GM23338 (cell line): ENCODE data around the gene SANBR. TPM values are rescaled to one million over a fixed set of nuclear protein-coding genes. Genes with fewer than 3 reads are reported as not detected.
"Not testable (repeated sequence)": the region's sequence is repeated elsewhere in the genome, so short reads cannot be mapped to it uniquely, and the experiment has no call there.

Experiments used
- ATAC-seq: fragments of 200-7000 bp; cut with Tn5 transposase; 3 replicates; pipeline ENCODE4 v1.9.1; 2020
- DNase-seq: peaks from one replicate; pipeline ENCODE4 v3.0.0-alpha.2; 2015; ENCODE audit warnings: low spot score
- H2AFZ ChIP-seq: fragments of 200-600 bp; sonication (generic); 2 replicates; pipeline ENCODE4 v1.8.0; 2016; ENCODE audit warnings: antibody characterized with exemption, mild to moderate bottlenecking, moderate library complexity
- H3F3A ChIP-seq: fragments of 200-600 bp; sonication (generic); replicated peaks from 2 replicates; pipeline ENCODE4 v1.8.0; 2017; ENCODE audit warnings: antibody characterized with exemption, mixed run types, low read depth
- H3K27ac ChIP-seq: fragments of 200-600 bp; sonication (generic); 2 replicates; pipeline ENCODE4 v1.6.1; 2016; ENCODE audit warnings: low read depth
- H3K27me3 ChIP-seq: fragments of 200-600 bp; sonication (generic); 2 replicates; pipeline ENCODE4 v1.8.0; 2016; ENCODE audit warnings: mild to moderate bottlenecking, mixed run types, moderate library complexity; ENCODE audit not compliant: insufficient read depth
- H3K36me3 ChIP-seq: fragments of 200-600 bp; sonication (generic); 2 replicates; pipeline ENCODE4 v1.8.0; 2016; ENCODE audit warnings: mild to moderate bottlenecking; ENCODE audit not compliant: insufficient read depth
- H3K4me1 ChIP-seq: fragments of 200-600 bp; sonication (generic); 2 replicates; pipeline ENCODE4 v1.8.0; 2016; ENCODE audit warnings: mild to moderate bottlenecking, moderate library complexity; ENCODE audit not compliant: insufficient read depth
- H3K4me2 ChIP-seq: fragments of 200-600 bp; sonication (generic); 2 replicates; pipeline ENCODE4 v1.7.1; 2017; ENCODE audit warnings: mixed run types
- H3K4me3 ChIP-seq: fragments of 200-600 bp; sonication (generic); 2 replicates; pipeline ENCODE4 v1.6.1; 2016; ENCODE audit warnings: mixed run types
- H3K79me2 ChIP-seq: fragments of 200-600 bp; sonication (generic); replicated peaks from 2 replicates; pipeline ENCODE4 v1.8.0; 2017; ENCODE audit warnings: mild to moderate bottlenecking; ENCODE audit not compliant: insufficient read depth
- H3K9me2 ChIP-seq: fragments of 200-600 bp; sonication (generic); 2 replicates; pipeline ENCODE4 v1.8.0; 2017; ENCODE audit not compliant: insufficient read depth
- H4K20me1 ChIP-seq: fragments of 200-600 bp; sonication (generic); replicated peaks from 2 replicates; pipeline ENCODE4 v1.8.0; 2017; ENCODE audit warnings: mild to moderate bottlenecking; ENCODE audit not compliant: insufficient read depth
- H3K27ac Mint-ChIP-seq: 2 replicates; pipeline ENCODE4 v1.8.0; 2020; ENCODE audit warnings: inconsistent platforms, mild to moderate bottlenecking, moderate library complexity, mixed read lengths
- H3K27me3 Mint-ChIP-seq: 3 replicates; pipeline ENCODE4 v1.8.0; 2022; ENCODE audit warnings: low read depth, mild to moderate bottlenecking, moderate library complexity, mixed read lengths, inconsistent platforms; ENCODE audit not compliant: insufficient read depth, poor library complexity
- H3K36me3 Mint-ChIP-seq: 3 replicates; pipeline ENCODE4 v1.8.0; 2021; ENCODE audit warnings: low read depth, mild to moderate bottlenecking, inconsistent platforms, moderate library complexity, mixed read lengths
- H3K4me1 Mint-ChIP-seq: 3 replicates; pipeline ENCODE4 v1.8.0; 2020; ENCODE audit warnings: mild to moderate bottlenecking, inconsistent platforms, mixed read lengths
- H3K4me3 Mint-ChIP-seq: 3 replicates; pipeline ENCODE4 v1.8.0; 2021; ENCODE audit warnings: moderate library complexity, mild to moderate bottlenecking, inconsistent platforms, mixed read lengths
- H3K9me3 Mint-ChIP-seq: 3 replicates; pipeline ENCODE4 v1.8.0; 2020; ENCODE audit warnings: moderate library complexity, mild to moderate bottlenecking, inconsistent platforms, mixed read lengths
- CREB1 ChIP-seq: fragments of 250-450 bp; sonication (Bioruptor Pico); IDR thresholded peaks from 2 replicates; pipeline ENCODE4 v1.5.0; 2020; ENCODE audit warnings: low read depth, mild to moderate bottlenecking, moderate library complexity
- CTCF ChIP-seq, 2 experiments: fragments of 200-600 bp in 1 of 2; sonication (generic) in 1 of 2; conservative IDR thresholded peaks; 2 replicates each; pipeline versions ENCODE4 v1.5.1 to v1.6.1; 2016 to 2017; ENCODE audit warnings: antibody characterized with exemption in 2 of 2, low read depth in 2 of 2, mild to moderate bottlenecking in 2 of 2, moderate library complexity in 1 of 2
- ETS1 ChIP-seq: IDR thresholded peaks from 2 replicates; pipeline ENCODE4 v1.6.1; 2016; ENCODE audit warnings: antibody characterized with exemption
- EZH2 ChIP-seq: fragments of 200-600 bp; sonication (generic); IDR thresholded peaks from one replicate; pipeline ENCODE4 v1.8.0; 2017; ENCODE audit warnings: antibody characterized with exemption, mild to moderate bottlenecking, low read depth; ENCODE audit not compliant: unreplicated experiment
- POLR2AphosphoS5 ChIP-seq: IDR thresholded peaks from 2 replicates; pipeline ENCODE4 v1.6.1; 2016; ENCODE audit warnings: antibody characterized with exemption, low read depth
- REST ChIP-seq: IDR thresholded peaks from one replicate; pipeline ENCODE4 v1.6.1; 2018; ENCODE audit warnings: antibody characterized with exemption; ENCODE audit not compliant: unreplicated experiment
- ZNF114 ChIP-seq: fragments of 250-450 bp; sonication (Bioruptor Pico); IDR thresholded peaks from 2 replicates; pipeline ENCODE4 v1.5.0; 2020; ENCODE audit warnings: mild to moderate bottlenecking, moderate library complexity
- ZNF331 ChIP-seq: fragments of 250-450 bp; sonication (Bioruptor Pico); IDR thresholded peaks from 2 replicates; pipeline ENCODE4 v1.5.0; 2020; ENCODE audit warnings: low read depth, mild to moderate bottlenecking, moderate library complexity
- polyA plus RNA-seq: library from polyadenylated mRNA; unstranded; fragments of >200 nt; fragmentation: Nextera tagmentation; extraction: Ambion mirVana; gene quantifications from 2 replicates; pipeline ENCODE4 v1.2.1, GENCODE V29; 2016
- total RNA-seq: library from RNA; depleted of rRNA; stranded (reverse); fragments of >200 nt; shearing (Covaris generic); gene quantifications from 2 replicates; pipeline ENCODE4 v1.2.3, GENCODE V29; 2014

SANBR gene
- total and polyA plus RNA-seq, 2 experiments from 2014 or later: 8.4 to 10.8 TPM

GRCh38 chr2:61034592-61034991 is 31.1 kb upstream of the SANBR start:
- H3K27me3 ChIP-seq, ATAC-seq, H3K79me2 ChIP-seq, H3F3A ChIP-seq, H3K27ac ChIP-seq, H3K4me2 ChIP-seq, H3K27ac Mint-ChIP-seq, H3K4me1 Mint-ChIP-seq, H4K20me1 ChIP-seq, H3K4me3 ChIP-seq, H3K4me1 ChIP-seq, DNase-seq, H3K4me3 Mint-ChIP-seq, H3K9me2 ChIP-seq, H2AFZ ChIP-seq, H3K27me3 Mint-ChIP-seq: not testable (repeated sequence)
- peaks cover 12% of the 10 kb centered on the region for H3K36me3 ChIP-seq
- Mint-ChIP-seq H3K9me3 (peaks cover 58% of the 10 kb centered on the region), H3K36me3 (peaks cover 79% of the 10 kb centered on the region)

- Mint-ChIP-seq H3K36me3 (peaks cover 72% of the 10 kb centered on the region), H3K9me3 (peaks cover 60% of the 10 kb centered on the region)
- H3K27me3 ChIP-seq, DNase-seq, H3K79me2 ChIP-seq, H3K27ac Mint-ChIP-seq, H3F3A ChIP-seq, ATAC-seq, H3K27me3 Mint-ChIP-seq, H3K36me3 ChIP-seq, H3K4me3 ChIP-seq, H3K27ac ChIP-seq, H4K20me1 ChIP-seq, H3K4me1 Mint-ChIP-seq, H3K4me2 ChIP-seq, H2AFZ ChIP-seq, H3K4me3 Mint-ChIP-seq, H3K4me1 ChIP-seq, H3K9me2 ChIP-seq: not testable (repeated sequence)
These were observed 29.0 kb upstream of the SANBR start for GRCh38 chr2:61036643-61037042.

GRCh38 chr2:61042807-61043206 is 22.9 kb upstream of the SANBR start:
- DNase-seq: no peak
- TF ChIP-seq ETS1: no peak
- no peak for TF ChIP-seq CTCF (conservative IDR thresholded peaks at IDR 0.05; ENCODE audit: low read depth in 2 of 2)
- TF ChIP-seq POLR2AphosphoS5: no peak
- no peak for TF ChIP-seq ZNF114 (CRISPR knock-in tag)
- no peak for TF ChIP-seq EZH2
- TF ChIP-seq ZNF331 (CRISPR knock-in tag): no peak
- no peak for TF ChIP-seq REST
- no peak for TF ChIP-seq CREB1 (CRISPR knock-in tag)
- Histone ChIP-seq H2AFZ (no peak overlapping the region), H3K4me2 (no peak overlapping the region), H4K20me1 (no peaks in the 10 kb centered on the region), H3K27me3 (no peaks in the 10 kb centered on the region), H3K36me3 (no peaks in the 10 kb centered on the region), H3K4me1 (no peaks in the 10 kb centered on the region), H3K27ac (no peak overlapping the region), H3F3A (no peaks in the 10 kb centered on the region), H3K9me2 (no peaks in the 10 kb centered on the region), H3K79me2 (no peaks in the 10 kb centered on the region; the same call in 1 of the 2 replicates), H3K4me3 (no peak overlapping the region)
- H3K4me3 Mint-ChIP-seq: no peak overlapping the region
- peaks cover 20% of the 10 kb centered on the region for H3K9me3 Mint-ChIP-seq
- peaks cover 13% of the 10 kb centered on the region for H3K36me3 Mint-ChIP-seq
- no peak for ATAC-seq
- H3K4me1 Mint-ChIP-seq: no peaks in the 10 kb centered on the region
- no peak overlapping the region for H3K27ac Mint-ChIP-seq
- H3K27me3 Mint-ChIP-seq: peaks cover 2% of the 10 kb centered on the region
